Neural crest cell (in vitro differentiated cells): ENCODE results near the gene NUMA1. TPM values are rescaled to one million over a fixed set of nuclear protein-coding genes. Genes with fewer than 3 reads are reported as not detected.

Experiments
- DNase-seq: peaks from one replicate; pipeline ENCODE4 v3.0.0; 2021; ENCODE audit warnings: low read depth, mixed read lengths, low spot score
- H3K27ac Mint-ChIP-seq: one replicate; pipeline ENCODE4 v1.8.0; 2021; ENCODE audit warnings: mild to moderate bottlenecking, mixed read lengths; ENCODE audit not compliant: unreplicated experiment
- H3K27me3 Mint-ChIP-seq: 2 replicates; pipeline ENCODE4 v1.8.0; 2021; ENCODE audit warnings: low read depth, mild to moderate bottlenecking, mixed read lengths
- H3K36me3 Mint-ChIP-seq: 2 replicates; pipeline ENCODE4 v1.8.0; 2021; ENCODE audit warnings: low read depth, mild to moderate bottlenecking, mixed read lengths
- H3K4me1 Mint-ChIP-seq: 2 replicates; pipeline ENCODE4 v1.8.0; 2021; ENCODE audit warnings: mixed read lengths
- H3K4me3 Mint-ChIP-seq: one replicate; pipeline ENCODE4 v1.8.0; 2021; ENCODE audit warnings: mild to moderate bottlenecking, mixed read lengths
- H3K9me3 Mint-ChIP-seq: 2 replicates; pipeline ENCODE4 v1.8.0; 2021; ENCODE audit warnings: mixed read lengths
- total RNA-seq: library from RNA; stranded (reverse); gene quantifications from 2 replicates; pipeline ENCODE4 v1.2.1, GENCODE V29; 2021
- TF ChIP-seq, protein P1 (sequence below): fragments of 200-600 bp; sonication (generic); conservative IDR thresholded peaks from 2 replicates; pipeline ENCODE4 v1.5.0; 2021; ENCODE audit warnings: antibody characterized with exemption, mild to moderate bottlenecking

The NUMA1 gene
- total RNA-seq, 1 donor from 2014 or later: 179 TPM

DNA sequence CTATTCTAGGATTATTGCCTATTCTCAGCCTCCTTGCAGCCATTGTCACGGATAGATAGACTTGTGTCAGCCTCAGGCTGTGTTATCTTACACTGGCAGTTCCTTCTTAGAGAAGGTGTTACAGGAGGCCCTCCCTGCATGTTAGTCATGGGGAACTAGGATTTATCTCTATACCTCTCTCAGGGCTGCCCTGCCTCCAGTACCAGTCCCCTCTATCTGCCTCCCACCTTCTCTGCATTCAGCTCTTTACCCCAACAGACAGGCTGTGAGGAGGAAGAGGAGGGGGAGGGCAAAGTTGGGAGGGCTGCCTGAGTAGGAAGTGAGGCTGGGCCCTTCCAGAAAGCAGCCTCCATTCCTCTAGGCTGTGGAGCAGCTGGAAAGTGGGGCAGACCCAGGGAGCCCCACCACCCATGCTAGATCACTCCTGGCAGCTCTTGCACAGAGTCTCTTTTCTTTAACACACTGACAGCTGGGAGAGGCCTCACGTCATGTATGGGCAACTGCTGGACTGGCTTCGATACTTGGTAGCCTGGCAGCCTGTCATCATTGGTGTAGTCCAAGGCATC, 84.5 kb downstream of the NUMA1 start:
- Mint-ChIP-seq H3K9me3 (no peaks in the 10 kb centered on the region), H3K27ac (no peak overlapping the region), H3K27me3 (peaks cover 6% of the 10 kb centered on the region), H3K36me3 (peaks cover 13% of the 10 kb centered on the region), H3K4me3 (peak overlapping the region; percentile 23), H3K4me1 (no peaks in the 10 kb centered on the region)
- no peak for DNase-seq
- TF ChIP-seq, protein P1, sequence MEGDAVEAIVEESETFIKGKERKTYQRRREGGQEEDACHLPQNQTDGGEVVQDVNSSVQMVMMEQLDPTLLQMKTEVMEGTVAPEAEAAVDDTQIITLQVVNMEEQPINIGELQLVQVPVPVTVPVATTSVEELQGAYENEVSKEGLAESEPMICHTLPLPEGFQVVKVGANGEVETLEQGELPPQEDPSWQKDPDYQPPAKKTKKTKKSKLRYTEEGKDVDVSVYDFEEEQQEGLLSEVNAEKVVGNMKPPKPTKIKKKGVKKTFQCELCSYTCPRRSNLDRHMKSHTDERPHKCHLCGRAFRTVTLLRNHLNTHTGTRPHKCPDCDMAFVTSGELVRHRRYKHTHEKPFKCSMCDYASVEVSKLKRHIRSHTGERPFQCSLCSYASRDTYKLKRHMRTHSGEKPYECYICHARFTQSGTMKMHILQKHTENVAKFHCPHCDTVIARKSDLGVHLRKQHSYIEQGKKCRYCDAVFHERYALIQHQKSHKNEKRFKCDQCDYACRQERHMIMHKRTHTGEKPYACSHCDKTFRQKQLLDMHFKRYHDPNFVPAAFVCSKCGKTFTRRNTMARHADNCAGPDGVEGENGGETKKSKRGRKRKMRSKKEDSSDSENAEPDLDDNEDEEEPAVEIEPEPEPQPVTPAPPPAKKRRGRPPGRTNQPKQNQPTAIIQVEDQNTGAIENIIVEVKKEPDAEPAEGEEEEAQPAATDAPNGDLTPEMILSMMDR: no peak

DNA sequence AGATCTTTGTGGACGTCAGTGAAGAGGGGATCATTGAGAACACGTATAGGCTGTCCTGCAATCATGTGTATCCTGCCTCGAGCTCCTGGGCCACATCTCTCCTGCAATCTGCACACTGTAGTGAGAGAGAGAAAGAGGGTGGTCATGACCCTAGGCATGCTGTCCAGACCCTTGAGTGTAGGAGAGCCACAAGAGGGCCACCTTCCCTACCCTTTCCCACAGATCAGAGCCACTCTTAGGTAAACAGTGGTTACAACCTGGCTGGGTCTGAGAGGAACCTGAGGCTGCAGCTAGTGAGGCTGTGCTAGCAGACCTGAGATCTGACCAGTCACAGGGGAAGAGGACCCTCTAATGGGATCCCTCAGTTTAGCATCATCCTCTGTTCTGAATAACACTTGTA, 85.6 kb downstream of the NUMA1 start:
- TF ChIP-seq, protein P1: no peak
- no peak overlapping the region for H3K4me3 Mint-ChIP-seq
- H3K36me3 Mint-ChIP-seq: peaks cover 18% of the 10 kb centered on the region
- no peaks in the 10 kb centered on the region for H3K9me3 Mint-ChIP-seq
- H3K4me1 Mint-ChIP-seq: no peaks in the 10 kb centered on the region
- H3K27ac Mint-ChIP-seq: peak overlapping the region; percentile 59
- peaks cover 6% of the 10 kb centered on the region for H3K27me3 Mint-ChIP-seq
- no peak for DNase-seq

DNA sequence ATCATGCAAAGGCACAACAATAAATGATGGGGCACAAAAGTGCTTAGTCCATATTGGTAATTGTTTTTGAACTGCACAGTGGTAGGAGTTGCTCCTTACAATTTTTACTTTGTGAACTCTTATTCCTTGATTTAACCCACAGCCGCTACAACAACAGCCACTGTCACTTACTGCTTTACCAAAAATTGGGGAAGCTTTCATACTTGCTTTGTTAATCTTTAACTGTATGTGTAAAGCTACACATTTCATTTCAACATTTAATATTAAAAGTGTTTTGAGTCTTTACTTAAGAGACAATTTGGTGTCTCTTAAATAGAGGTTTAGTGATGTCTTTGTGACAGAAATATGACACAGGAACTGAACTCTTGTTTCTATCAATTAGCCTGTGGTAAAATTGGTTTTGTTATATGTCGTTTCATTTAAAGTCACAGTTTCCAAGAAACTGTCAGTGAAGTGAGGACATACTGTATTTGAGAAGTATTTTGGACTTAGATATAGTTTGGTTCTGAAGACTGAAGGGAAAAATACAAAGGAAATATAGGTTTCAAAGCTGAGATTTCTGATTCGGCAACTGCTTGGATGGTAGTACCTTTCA, 88.1 kb downstream of the NUMA1 start:
- DNase-seq: no peak
- TF ChIP-seq, protein P1: no peak
- peaks cover 13% of the 10 kb centered on the region for H3K36me3 Mint-ChIP-seq
- no peaks in the 10 kb centered on the region for H3K4me1 Mint-ChIP-seq
- no peaks in the 10 kb centered on the region for H3K27me3 Mint-ChIP-seq
- no peak overlapping the region for H3K4me3 Mint-ChIP-seq
- no peak overlapping the region for H3K27ac Mint-ChIP-seq
- H3K9me3 Mint-ChIP-seq: no peaks in the 10 kb centered on the region

DNA sequence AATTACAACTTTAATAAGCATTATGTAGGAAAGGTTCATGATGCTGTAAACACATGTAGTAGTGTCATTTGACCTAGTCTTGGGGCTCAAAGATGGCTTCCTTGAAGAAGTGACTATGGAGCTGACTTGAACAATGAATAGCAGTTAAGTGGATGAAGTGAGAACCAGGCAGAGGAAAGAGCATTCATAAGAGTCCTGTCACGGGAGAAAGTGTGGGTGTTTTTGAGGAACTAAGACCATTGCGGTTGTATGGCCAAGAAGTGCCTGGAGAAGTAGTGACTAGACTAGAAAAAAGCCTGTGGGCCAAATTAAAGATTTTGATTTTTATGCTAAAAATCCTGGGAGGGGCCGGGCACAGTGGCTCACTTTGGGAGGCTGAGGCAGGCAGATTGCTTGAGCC, 88.8 kb downstream of the NUMA1 start:
- TF ChIP-seq, protein P1: no peak
- H3K27ac Mint-ChIP-seq: no peak overlapping the region
- H3K27me3 Mint-ChIP-seq: no peaks in the 10 kb centered on the region
- no peaks in the 10 kb centered on the region for H3K4me1 Mint-ChIP-seq
- H3K36me3 Mint-ChIP-seq: peaks cover 13% of the 10 kb centered on the region
- no peaks in the 10 kb centered on the region for H3K9me3 Mint-ChIP-seq
- no peak overlapping the region for H3K4me3 Mint-ChIP-seq
- DNase-seq: no peak

DNA sequence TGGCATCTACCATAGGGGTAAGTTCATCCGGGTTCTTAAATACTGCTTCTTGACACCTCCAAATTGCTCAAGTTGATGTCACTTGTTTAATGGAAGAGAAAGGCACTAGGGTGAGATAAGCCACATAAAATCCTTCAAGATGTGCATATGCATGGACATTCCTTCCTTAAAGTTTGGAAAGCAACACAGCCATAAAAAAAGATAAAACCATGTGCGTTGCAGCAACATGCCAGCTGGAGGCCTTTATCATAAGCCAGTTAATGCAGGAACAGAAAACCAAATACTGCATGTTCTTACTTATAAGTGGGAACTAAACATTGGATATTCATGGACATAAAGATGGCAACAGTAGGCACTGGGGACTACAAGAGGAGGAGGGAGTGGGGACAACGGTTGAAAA, 89.6 kb downstream of the NUMA1 start:
- DNase-seq: no peak

More for the DNA sequence above, 89.6 kb downstream of the NUMA1 start:
- no peaks in the 10 kb centered on the region for H3K4me1 Mint-ChIP-seq
- no peaks in the 10 kb centered on the region for H3K27me3 Mint-ChIP-seq
- no peak overlapping the region for H3K27ac Mint-ChIP-seq
- H3K4me3 Mint-ChIP-seq: no peak overlapping the region
- H3K36me3 Mint-ChIP-seq: peaks cover 13% of the 10 kb centered on the region
- TF ChIP-seq, protein P1: no peak
- H3K9me3 Mint-ChIP-seq: no peaks in the 10 kb centered on the region
